GM12878 (cell line): Measurements from ENCODE around the gene DNAH11. TPM values are rescaled to one million over a fixed set of nuclear protein-coding genes. Genes with fewer than 3 reads are reported as not detected.

Source experiments
- ATAC-seq: fragments of 200-7000 bp; cut with Tn5 transposase; 3 replicates; pipeline ENCODE4 v1.9.1; 2020; ENCODE audit warnings: mild to moderate bottlenecking, moderate library complexity
- BruUV-seq: library from RNA; stranded (reverse); fragments of 400-500 nt; replicated peaks from 2 replicates; lab custom pipeline; 2021; lab: Mats Ljungman, UMichigan
- CTCF ChIA-PET: fragments of 300-600 bp; sonication (Branson Sonifier 250); formaldehyde crosslinking; extraction: SDS; loops from one replicate; lab custom pipeline; 2021; ENCODE audit warnings: inconsistent platforms; lab: Yijun Ruan, JAX
- POLR2A ChIA-PET: fragments of 350-600 bp; formaldehyde crosslinking; extraction: SDS; loops from one replicate; lab custom pipeline; 2021; ENCODE audit warnings: inconsistent platforms; lab: Charles Lee
- RAD21 ChIA-PET: fragments of 300-600 bp; sonication (Branson Sonifier 250); formaldehyde crosslinking; loops from one replicate; lab custom pipeline; 2023; ENCODE audit warnings: antibody characterized with exemption; ENCODE audit not compliant: unreplicated experiment; lab: Charles Lee
- SMC1A ChIA-PET: fragments of 300-600 bp; sonication (Branson Sonifier 250); formaldehyde crosslinking; loops from one replicate; lab custom pipeline; 2023; ENCODE audit not compliant: unreplicated experiment, uncharacterized antibody; lab: Charles Lee
- DNase-seq: peaks from one replicate; pipeline ENCODE4 v3.0.0-alpha.2; 2011; ENCODE audit warnings: low read depth, low spot score
- FAIRE-seq: peaks from 3 replicates; lab custom pipeline; 2011; peaks lifted over from hg19 to GRCh38; lab: Jason Lieb, UNC
- H2AFZ ChIP-seq: 2 replicates; pipeline ENCODE4 v1.6.0; 2011; ENCODE audit warnings: low read depth, low read length, control low read depth; ENCODE audit not compliant: control insufficient read depth
- H3K27ac ChIP-seq: 2 replicates; pipeline ENCODE4 v1.5.1; 2011; ENCODE audit warnings: control low read depth; ENCODE audit not compliant: control insufficient read depth, insufficient read depth
- H3K27me3 ChIP-seq, 2 experiments: replicated peaks in 1 of 2; 2 replicates each; pipeline versions ENCODE4 v1.6.0 to v1.6.1; 2011; ENCODE audit warnings: low read length in 1 of 2; ENCODE audit not compliant: control insufficient read depth in 2 of 2, insufficient read depth in 2 of 2
- H3K36me3 ChIP-seq, 2 experiments: 2 replicates each; pipeline ENCODE4 v1.5.1; 2011; ENCODE audit warnings: low read length in 1 of 2; ENCODE audit not compliant: control insufficient read depth in 2 of 2, insufficient read depth in 2 of 2
- H3K4me1 ChIP-seq: 2 replicates; pipeline ENCODE4 v1.6.1; 2011; ENCODE audit warnings: mild to moderate bottlenecking, low read length, moderate library complexity, mixed read lengths; ENCODE audit not compliant: control insufficient read depth, insufficient read depth
- H3K4me2 ChIP-seq: 2 replicates; pipeline ENCODE4 v1.6.0; 2011; ENCODE audit warnings: control low read depth; ENCODE audit not compliant: control insufficient read depth, insufficient read depth
- H3K4me3 ChIP-seq: fragments of 200-600 bp; sonication (generic); 2 replicates; pipeline ENCODE4 v1.5.1; 2016
- H3K79me2 ChIP-seq: 2 replicates; pipeline ENCODE4 v1.6.0; 2011; ENCODE audit warnings: low read length; ENCODE audit not compliant: control insufficient read depth, insufficient read depth
- H3K9ac ChIP-seq: 2 replicates; pipeline ENCODE4 v1.8.0; 2011; ENCODE audit warnings: low read length, control low read depth, mixed read lengths; ENCODE audit not compliant: control insufficient read depth, insufficient read depth
- H3K9me3 ChIP-seq: replicated peaks from 3 replicates; pipeline ENCODE4 v1.5.1; 2011; ENCODE audit warnings: mild to moderate bottlenecking, low read length; ENCODE audit not compliant: control insufficient read depth, insufficient read depth
- H4K20me1 ChIP-seq: 2 replicates; pipeline ENCODE4 v1.6.0; 2011; ENCODE audit not compliant: control insufficient read depth, insufficient read depth
- BMI1 ChIP-seq: fragments of 450-650 bp; IDR thresholded peaks from 2 replicates; pipeline ENCODE4 v1.6.1; 2016; ENCODE audit warnings: mild to moderate bottlenecking, moderate library complexity, borderline replicate concordance
- ESRRA ChIP-seq: IDR thresholded peaks from 2 replicates; pipeline ENCODE4 v1.6.1; 2012; ENCODE audit warnings: mild to moderate bottlenecking, low read length, improper control_type of control experiment
- NFYA ChIP-seq: IDR thresholded peaks from 2 replicates; pipeline ENCODE4 v1.6.1; 2011; ENCODE audit warnings: low read depth, mild to moderate bottlenecking, low read length, improper control_type of control experiment, borderline replicate concordance
- POLR2A ChIP-seq: IDR thresholded peaks from 2 replicates; pipeline ENCODE4 v1.6.1; 2011; ENCODE audit warnings: low read depth, mild to moderate bottlenecking, low read length
- POLR2AphosphoS2 ChIP-seq: IDR thresholded peaks from 2 replicates; pipeline ENCODE4 v1.6.1; 2011; ENCODE audit warnings: low read depth, mild to moderate bottlenecking, low read length, improper control_type of control experiment, moderate library complexity
- RAD51 ChIP-seq: fragments of 450-650 bp; IDR thresholded peaks from 2 replicates; pipeline ENCODE4 v1.6.1; 2016; ENCODE audit warnings: moderate library complexity, mild to moderate bottlenecking, inconsistent platforms
- RCOR1 ChIP-seq: conservative IDR thresholded peaks from 2 replicates; pipeline ENCODE4 v1.6.1; 2012; ENCODE audit warnings: low read depth, low read length, improper control_type of control experiment
- SIN3A ChIP-seq: IDR thresholded peaks from 2 replicates; pipeline ENCODE4 v1.6.1; 2012; ENCODE audit warnings: low read depth, low read length, improper control_type of control experiment
- TCF3 ChIP-seq: IDR thresholded peaks from 2 replicates; pipeline ENCODE4 v1.6.1; 2012; ENCODE audit warnings: low read depth, mild to moderate bottlenecking, low read length, borderline replicate concordance; ENCODE audit not compliant: insufficient read depth
- ZNF384 ChIP-seq: IDR thresholded peaks from 2 replicates; pipeline ENCODE4 v1.6.1; 2012; ENCODE audit warnings: low read depth, mild to moderate bottlenecking, low read length, improper control_type of control experiment, borderline replicate concordance
- ZNF622 ChIP-seq: fragments of 450-650 bp; IDR thresholded peaks from 2 replicates; pipeline ENCODE4 v1.6.1; 2017; ENCODE audit warnings: mild to moderate bottlenecking, inconsistent platforms
- WGBS: methylation state at CpG from one replicate; pipeline ENCODE4 v1.1.6; 2016; ENCODE audit warnings: low lambda C conversion rate; ENCODE audit not compliant: insufficient replicate concordance, insufficient coverage; ENCODE audit errors: missing lambda C conversion rate; 5-methylcytosine and 5-hydroxymethylcytosine counted together
- in situ Hi-C: fragments of 300-500 bp; cut with MboI; formaldehyde crosslinking; loops from 9 replicates; pipeline ENCODE4 v1.14.3; 2018; ENCODE audit warnings: mixed read lengths
- intact Hi-C: fragments of 100-400 bp; cut with micrococcal nuclease; formaldehyde crosslinking; loops from one replicate; pipeline ENCODE4 v1.14.2; 2022; ENCODE audit not compliant: unreplicated experiment
- polyA plus RNA-seq, 11 experiments: library from polyadenylated mRNA; depleted of rRNA in 4 of 11; unstranded in 6 of 11; stranded (reverse) in 5 of 11; fragments of >200 nt; fragmentation: Nextera tagmentation in 4 of 11; fragmentation: Illumina TruSeq in 1 of 11; extraction: Ambion mirVana in 4 of 11; extraction: Trizol in 1 of 11; gene quantifications; 1 replicate in 1 of 11; 2 replicates in 10 of 11; pipeline versions ENCODE4 v1.2.1 to v1.2.3, GENCODE V29; 2011 to 2016; ENCODE audit warnings: inconsistent platforms in 2 of 11, missing spikeins in 2 of 11, low read depth in 1 of 11
- total RNA-seq, 4 experiments: library from RNA; depleted of rRNA in 3 of 4; stranded (reverse); fragments of >200 nt in 3 of 4; fragmentation: Illumina TruSeq in 1 of 4; extraction: Trizol in 1 of 4; gene quantifications; 2 replicates each; pipeline versions ENCODE4 v1.2.1 to v1.2.3, GENCODE V29; 2013 to 2021
- TF ChIP-seq, protein P1 (sequence below), 3 experiments: IDR thresholded peaks in 2 of 3; conservative IDR thresholded peaks in 1 of 3; 2 replicates each; pipeline ENCODE4 v1.5.1; 2011; ENCODE audit warnings: low read depth in 3 of 3, low read length in 3 of 3, mild to moderate bottlenecking in 3 of 3, control low read depth in 2 of 3, moderate library complexity in 2 of 3, inconsistent platforms in 1 of 3, mixed read lengths in 1 of 3; ENCODE audit not compliant: control insufficient read depth in 2 of 3, insufficient read depth in 1 of 3; ENCODE audit errors: extremely low read depth in 1 of 3

DNAH11 gene
- total and polyA plus RNA-seq, 10 of the 15 experiments (the other 5 are each of a cell fraction or from before 2014, with no cell fraction given), result 0.03 to 0.56 (median 0.10) TPM

DNA sequence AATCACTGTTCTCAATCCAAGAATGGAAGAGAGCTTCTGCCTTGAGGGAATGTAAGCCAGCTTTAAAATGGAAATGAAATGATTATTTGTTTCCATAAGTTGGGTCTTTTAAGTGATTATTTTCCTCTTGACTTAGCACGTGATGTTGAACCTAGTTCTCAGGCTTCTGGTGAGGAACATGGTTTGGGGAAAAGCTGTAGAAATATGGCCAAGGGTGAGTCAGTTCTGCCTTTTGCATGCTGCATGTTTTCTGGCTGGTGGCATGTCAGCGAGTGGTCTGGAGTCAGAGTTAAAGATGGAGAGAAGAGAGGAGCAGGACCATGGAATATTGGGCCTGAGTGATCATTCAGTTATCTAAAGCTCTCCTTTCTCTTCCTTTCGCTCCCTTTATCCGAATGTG, 54.0 kb downstream of the DNAH11 start:
- no peaks in the 10 kb centered on the region for H3K4me1 ChIP-seq
- ChIA-PET RAD21 (no interaction called here), CTCF (interaction anchor here (0.5 kb wide), 1 partner anchor 184 kb away, joined by 3 read pairs; no protein-coding TSS in a partner anchor), SMC1A (interaction anchor here (0.6 to 1.5 kb wide), 3 partner anchors 12 to 411 kb away, joined by 3 read pairs; no protein-coding TSS in a partner anchor), POLR2A (no interaction called here)
- TF ChIP-seq BMI1 (no peak), RCOR1 (no peak), POLR2A (no peak), RAD51 (no peak), NFYA (no peak), POLR2AphosphoS2 (no peak), TCF3 (no peak), ZNF622 (no peak), ZNF384 (no peak), SIN3A (no peak), ESRRA (no peak)
- TF ChIP-seq, protein P1, sequence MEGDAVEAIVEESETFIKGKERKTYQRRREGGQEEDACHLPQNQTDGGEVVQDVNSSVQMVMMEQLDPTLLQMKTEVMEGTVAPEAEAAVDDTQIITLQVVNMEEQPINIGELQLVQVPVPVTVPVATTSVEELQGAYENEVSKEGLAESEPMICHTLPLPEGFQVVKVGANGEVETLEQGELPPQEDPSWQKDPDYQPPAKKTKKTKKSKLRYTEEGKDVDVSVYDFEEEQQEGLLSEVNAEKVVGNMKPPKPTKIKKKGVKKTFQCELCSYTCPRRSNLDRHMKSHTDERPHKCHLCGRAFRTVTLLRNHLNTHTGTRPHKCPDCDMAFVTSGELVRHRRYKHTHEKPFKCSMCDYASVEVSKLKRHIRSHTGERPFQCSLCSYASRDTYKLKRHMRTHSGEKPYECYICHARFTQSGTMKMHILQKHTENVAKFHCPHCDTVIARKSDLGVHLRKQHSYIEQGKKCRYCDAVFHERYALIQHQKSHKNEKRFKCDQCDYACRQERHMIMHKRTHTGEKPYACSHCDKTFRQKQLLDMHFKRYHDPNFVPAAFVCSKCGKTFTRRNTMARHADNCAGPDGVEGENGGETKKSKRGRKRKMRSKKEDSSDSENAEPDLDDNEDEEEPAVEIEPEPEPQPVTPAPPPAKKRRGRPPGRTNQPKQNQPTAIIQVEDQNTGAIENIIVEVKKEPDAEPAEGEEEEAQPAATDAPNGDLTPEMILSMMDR (IDR thresholded peaks at IDR 0.05 in 2 of 3, conservative IDR thresholded peaks at IDR 0.05 in 1 of 3; ENCODE audit: control insufficient read depth in 2 of 3, extremely low read depth in 1 of 3, insufficient read depth in 1 of 3, low read depth in 3 of 3, low read length in 3 of 3), result no peak
- no peak overlapping the region for H3K9ac ChIP-seq
- no peaks in the 10 kb centered on the region for H3K79me2 ChIP-seq
- ATAC-seq (no peak), DNase-seq (no peak), FAIRE-seq (no peak)
- intact Hi-C loops (no loop called here), in situ Hi-C loops (no loop called here)
- H3K9me3 ChIP-seq, result no peaks in the 10 kb centered on the region; the same call in 2 of the 3 replicates
- no peaks in the 10 kb centered on the region for H4K20me1 ChIP-seq
- no peaks in the 10 kb centered on the region for H3K36me3 ChIP-seq
- no TSS peak for BruUV-seq
- H3K4me3 ChIP-seq, result no peak overlapping the region
- no peak overlapping the region for H2AFZ ChIP-seq
- 44% methylated on average over 4 of the region's 4 CpGs for WGBS
- no peak overlapping the region for H3K27ac ChIP-seq
- no peak overlapping the region for H3K4me2 ChIP-seq
- no peaks in the 10 kb centered on the region for H3K27me3 ChIP-seq
